Aorta (tissue), 5 donors: ENCODE results near the gene RAB40B. TPM values are rescaled to one million over a fixed set of nuclear protein-coding genes. Genes with fewer than 3 reads are reported as not detected.

ENCODE experiments used
- ATAC-seq: fragments of 200-7000 bp; cut with Tn5 transposase; one replicate; pipeline ENCODE4 v1.9.1; 2022; ENCODE audit warnings: moderate library complexity; ENCODE audit not compliant: low FRiP score
- DNase-seq, 2 donors: peaks; one replicate each; pipeline ENCODE4 v3.0.0-alpha.2; 2020
- H3K27ac ChIP-seq, 2 donors: one replicate each; pipeline ENCODE4 v1.5.1; 2013; ENCODE audit warnings: low read length in 2 of 2, mild to moderate bottlenecking in 2 of 2, moderate library complexity in 2 of 2, control low read depth in 1 of 2, inconsistent platforms in 1 of 2, low read depth in 1 of 2
- H3K27me3 ChIP-seq, 2 donors: one replicate each; pipeline ENCODE4 v1.6.1; 2013; ENCODE audit warnings: control low read depth in 1 of 2, low read length in 1 of 2, mild to moderate bottlenecking in 1 of 2, moderate library complexity in 1 of 2; ENCODE audit not compliant: insufficient read depth in 2 of 2, control insufficient read depth in 1 of 2
- H3K36me3 ChIP-seq, 2 donors: one replicate each; pipeline ENCODE4 v1.6.1; 2013; ENCODE audit warnings: control low read depth in 1 of 2, low read length in 1 of 2, mild to moderate bottlenecking in 1 of 2; ENCODE audit not compliant: insufficient read depth in 2 of 2, control insufficient read depth in 1 of 2
- H3K4me1 ChIP-seq, 2 donors: one replicate each; pipeline ENCODE4 v1.6.1; 2013; ENCODE audit warnings: low read length in 2 of 2, control low read depth in 1 of 2, mild to moderate bottlenecking in 1 of 2, moderate library complexity in 1 of 2; ENCODE audit not compliant: insufficient read depth in 2 of 2, control insufficient read depth in 1 of 2
- H3K4me3 ChIP-seq, 2 donors: one replicate each; pipeline ENCODE4 v1.5.1; 2013; ENCODE audit warnings: low read length in 2 of 2, control low read depth in 1 of 2, mild to moderate bottlenecking in 1 of 2
- H3K9me3 ChIP-seq: one replicate; pipeline ENCODE4 v1.6.1; 2013; ENCODE audit warnings: mild to moderate bottlenecking, low read length; ENCODE audit not compliant: control insufficient read depth
- WGBS, 2 donors: extraction: QIAGEN DNeasy Blood & Tissue Kit; methylation state at CpG; one replicate each; pipeline ENCODE4 v1.1.7; 2013; 5-methylcytosine and 5-hydroxymethylcytosine counted together
- intact Hi-C, 2 donors: fragments of 100-400 bp; cut with DNase I; formaldehyde crosslinking; loops; one replicate each; pipeline versions ENCODE4 v1.14.2 to v1.15.0; 2022
- polyA plus RNA-seq, 2 donors: library from polyadenylated mRNA; stranded (reverse); fragments of 200-250 nt; gene quantifications; one replicate each; pipeline ENCODE4 v1.2.3, GENCODE V29; 2013
- total RNA-seq, 2 donors: library from RNA; stranded (reverse); fragmentation: NEBNext Ultra II Directional; extraction: Animal tissue kit (Norgen Biotek cat#: 25700); gene quantifications; one replicate each; pipeline ENCODE4 v1.2.1, GENCODE V29; 2021
- donor health status: healthy with polysubstance abuse.
- donor health status: Bipolar disorder and iron deficiency.
- donor health status: DM: no; HTN: no; CAD: no.
- donor health status: DM: no; HTN: no; CAD: no.
- donor health status: DM: yes; HTN: yes; CAD: no.

The RAB40B gene
- total and polyA plus RNA-seq, 4 donors = 4.5 to 19.5 (median 11.2) TPM

DNA sequence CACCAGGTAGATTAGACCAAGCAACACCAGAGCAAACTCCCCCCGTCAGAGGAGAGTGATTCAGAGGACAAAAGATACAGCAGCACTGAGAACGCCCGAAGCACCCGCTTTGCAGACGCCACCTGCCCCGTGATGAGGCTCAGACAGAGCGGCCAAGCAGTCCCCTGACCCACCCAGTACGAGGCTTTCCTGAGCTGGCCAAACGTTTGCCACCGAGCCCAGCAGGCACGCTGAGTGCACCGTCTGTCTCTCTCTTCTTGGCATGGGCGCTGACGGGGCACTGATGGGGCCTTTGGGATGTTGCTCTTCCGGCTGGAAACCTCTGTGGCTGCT, 30.9 kb downstream of the RAB40B start:
- WGBS, 2 donors = 88% methylated on average over 15 of the region's 15 CpGs
- ATAC-seq (no peak), DNase-seq (peak in 1 of 2 donors; percentile 57)
- H3K36me3 ChIP-seq = no peaks in the 10 kb centered on the region
- no peaks in the 10 kb centered on the region for H3K4me1 ChIP-seq
- intact Hi-C loops = no loop called here
- H3K27me3 ChIP-seq = no peaks in the 10 kb centered on the region
- no peak overlapping the region for H3K27ac ChIP-seq
- no peaks in the 10 kb centered on the region for H3K9me3 ChIP-seq
- no peak overlapping the region for H3K4me3 ChIP-seq

GRCh38 chr17:82666931-82667667, 31.4 kb downstream of the RAB40B start:
- Histone ChIP-seq H3K27ac (no peak overlapping the region), H3K4me1 (no peaks in the 10 kb centered on the region), H3K9me3 (no peaks in the 10 kb centered on the region), H3K36me3 (no peaks in the 10 kb centered on the region), H3K4me3 (no peak overlapping the region), H3K27me3 (no peaks in the 10 kb centered on the region)
- intact Hi-C loops = no loop called here
- 91 to 92% methylated on average over 26 to 28 of the region's 28 CpGs for WGBS, 2 donors
- DNase-seq (peak in 1 of 2 donors; percentile 67), ATAC-seq (no peak)

- no peaks in the 10 kb centered on the region for H3K36me3 ChIP-seq
- H3K27me3 ChIP-seq = no peaks in the 10 kb centered on the region
- 88 to 92% methylated on average over 6 of the region's 6 CpGs for WGBS, 2 donors
- ATAC-seq (no peak), DNase-seq (peak in 1 of 2 donors; percentile 34)
- intact Hi-C loops = no loop called here
- H3K27ac ChIP-seq = no peak overlapping the region
- H3K4me1 ChIP-seq = no peaks in the 10 kb centered on the region
- H3K4me3 ChIP-seq = no peak overlapping the region
- no peaks in the 10 kb centered on the region for H3K9me3 ChIP-seq
These were observed 32.6 kb downstream of the RAB40B start for GRCh38 chr17:82665891-82666290.

DNA sequence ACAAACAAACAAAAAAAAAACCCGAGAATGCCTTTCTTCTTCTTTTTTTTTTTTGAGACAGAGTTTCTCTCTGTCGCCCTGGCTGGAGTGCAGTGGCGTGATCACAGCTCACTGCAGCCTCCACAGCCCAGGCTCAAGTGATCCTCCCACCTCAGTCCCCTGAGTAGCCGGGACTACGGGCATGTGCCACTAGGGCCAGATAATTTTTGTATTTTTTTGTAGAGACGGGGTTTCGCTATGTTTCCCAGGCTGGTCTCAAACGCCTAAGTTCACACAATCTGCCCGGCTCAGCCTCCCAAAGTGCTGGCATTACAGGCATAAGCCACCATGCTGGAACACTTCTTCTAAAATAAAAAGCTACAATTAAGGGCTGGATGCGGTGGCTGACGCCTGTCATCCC, 33.3 kb downstream of the RAB40B start:
- H3K36me3 ChIP-seq = no peaks in the 10 kb centered on the region
- peak in 1 of 2 donors; percentile 34 for DNase-seq
- H3K27me3 ChIP-seq = no peaks in the 10 kb centered on the region
- intact Hi-C loops = no loop called here
- no peak overlapping the region for H3K27ac ChIP-seq
- H3K4me1 ChIP-seq = no peaks in the 10 kb centered on the region
- WGBS, 2 donors = 87% methylated on average over 11 of the region's 11 CpGs
- no peak overlapping the region for H3K4me3 ChIP-seq
- ATAC-seq = no peak
- H3K9me3 ChIP-seq = no peaks in the 10 kb centered on the region

- Histone ChIP-seq H3K4me3 (no peak overlapping the region), H3K27me3 (no peaks in the 10 kb centered on the region), H3K9me3 (no peaks in the 10 kb centered on the region), H3K4me1 (no peaks in the 10 kb centered on the region), H3K27ac (no peak overlapping the region), H3K36me3 (no peaks in the 10 kb centered on the region)
- DNase-seq = peak in 1 of 2 donors; percentile 63
- intact Hi-C loops = no loop called here
- no peak for ATAC-seq
- 83 to 84% methylated on average over 22 of the region's 22 CpGs for WGBS, 2 donors
These were observed 33.8 kb downstream of the RAB40B start for GRCh38 chr17:82664701-82665182.

DNA sequence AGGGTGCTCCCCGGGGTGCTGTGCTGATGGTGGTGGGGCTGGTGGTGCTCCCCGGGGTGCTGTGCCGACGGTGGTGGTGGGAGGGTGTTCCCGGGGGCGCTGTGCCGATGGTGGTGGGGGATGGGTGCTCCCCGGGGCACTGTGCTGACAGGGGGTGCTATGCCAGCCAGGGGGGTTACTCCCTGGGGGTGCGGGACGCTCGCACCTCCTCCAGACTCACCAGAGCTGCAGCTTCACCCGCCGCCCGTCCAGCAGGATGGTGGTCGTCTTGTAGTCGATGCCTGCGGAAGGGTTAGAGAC, 34.3 kb downstream of the RAB40B start:
- DNase-seq = peak in 1 of 2 donors; percentile 77
- no peak for ATAC-seq

DNA sequence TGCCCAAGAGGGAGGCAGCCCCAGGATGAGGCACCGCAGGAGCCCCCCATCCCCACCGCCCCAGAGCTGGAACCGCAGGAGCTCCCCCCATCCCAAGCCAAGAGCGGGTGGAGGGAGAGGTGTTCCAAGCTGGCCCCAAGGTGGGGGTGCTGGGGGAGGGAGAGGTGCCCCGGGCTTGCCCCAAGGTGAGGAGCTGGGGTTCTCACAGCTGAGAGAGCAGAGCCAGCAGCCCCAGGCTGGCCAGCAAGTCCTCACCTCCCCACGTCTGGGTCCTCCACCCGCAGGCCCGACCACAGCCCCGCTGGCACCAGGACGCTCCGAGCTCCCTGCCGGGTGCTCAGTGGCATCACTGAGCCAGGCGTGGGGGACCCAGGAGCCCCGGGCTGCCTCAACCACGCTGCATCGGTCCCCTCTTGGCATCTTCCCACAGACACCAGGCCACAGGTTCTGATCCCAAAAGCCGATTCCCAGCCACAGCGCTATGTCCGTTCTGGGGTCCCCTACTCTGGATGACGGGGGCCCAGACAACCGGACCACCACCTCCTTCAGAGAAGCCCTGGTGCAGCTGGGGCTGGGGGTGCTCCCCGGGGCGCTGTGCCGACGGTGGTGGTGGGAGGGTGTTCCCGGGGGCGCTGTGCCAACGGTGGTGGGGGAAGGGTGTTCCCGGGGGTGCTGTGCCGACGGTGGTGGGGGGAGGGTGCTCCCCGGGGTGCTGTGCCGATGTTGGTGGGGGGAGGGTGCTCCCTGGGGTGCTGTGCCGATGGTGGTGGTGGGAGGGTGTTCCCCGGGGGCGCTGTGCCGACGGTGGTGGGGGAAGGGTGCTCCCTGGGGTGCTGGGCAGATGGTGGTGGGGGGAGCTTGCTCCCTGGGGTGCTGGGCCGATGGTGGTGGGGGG, 34.9 kb downstream of the RAB40B start:
- Histone ChIP-seq H3K27me3 (no peaks in the 10 kb centered on the region), H3K9me3 (no peaks in the 10 kb centered on the region), H3K27ac (no peak overlapping the region), H3K4me3 (no peak overlapping the region), H3K4me1 (no peaks in the 10 kb centered on the region), H3K36me3 (no peaks in the 10 kb centered on the region)
- DNase-seq = peak in 1 of 2 donors; percentile 59
- ATAC-seq = no peak
- WGBS, 2 donors = 85 to 89% methylated on average over 35 to 39 of the region's 39 CpGs
- intact Hi-C loops = no loop called here

More for the DNA sequence above, 34.3 kb downstream of the RAB40B start:
- no peak overlapping the region for H3K27ac ChIP-seq
- no peaks in the 10 kb centered on the region for H3K4me1 ChIP-seq
- intact Hi-C loops = no loop called here
- no peaks in the 10 kb centered on the region for H3K9me3 ChIP-seq
- H3K4me3 ChIP-seq = no peak overlapping the region
- H3K36me3 ChIP-seq = no peaks in the 10 kb centered on the region
- WGBS, 2 donors = 89 to 91% methylated on average over 17 of the region's 17 CpGs
- H3K27me3 ChIP-seq = no peaks in the 10 kb centered on the region

GRCh38 chr17:82662711-82663261, 35.7 kb downstream of the RAB40B start:
- Histone ChIP-seq H3K27me3 (no peaks in the 10 kb centered on the region), H3K27ac (no peak overlapping the region), H3K4me1 (no peaks in the 10 kb centered on the region), H3K36me3 (no peaks in the 10 kb centered on the region), H3K9me3 (no peaks in the 10 kb centered on the region), H3K4me3 (no peak overlapping the region)
- intact Hi-C loops = no loop called here
- 89 to 90% methylated on average over 18 to 20 of the region's 20 CpGs for WGBS, 2 donors
- DNase-seq = peak in 1 of 2 donors; percentile 72
- ATAC-seq = no peak
